Body of pancreas (tissue), 4 donors: ENCODE data around the gene HCFC1.

Experiments
- CTCF ChIP-seq, 7 experiments: fragments of 450-650 bp in 4 of 7; fragments of 200-600 bp in 3 of 7; sonication (generic) in 3 of 7; IDR thresholded peaks; one replicate each; pipeline ENCODE4 v1.5.1; 2016 to 2019; ENCODE audit warnings: antibody characterized with exemption in 7 of 7
- POLR2A ChIP-seq, 3 donors: fragments of 450-650 bp; IDR thresholded peaks; one replicate each; pipeline ENCODE4 v1.6.1; 2016; ENCODE audit warnings: antibody characterized with exemption in 3 of 3, mild to moderate bottlenecking in 2 of 3

- TF ChIP-seq POLR2A (IDR thresholded peaks at IDR 0.05) (no peak), CTCF (IDR thresholded peaks at IDR 0.05) (no peak)
Measured at GRCh38 chrX:153902385-153902784, 69.2 kb downstream of the HCFC1 start.
